Heart left ventricle (tissue), 13 donors: Measurements from ENCODE around the gene SEC22A.

Experiments used
- POLR2A ChIP-seq, 2 donors: fragments of 450-650 bp; IDR thresholded peaks; one replicate each; pipeline ENCODE4 v1.6.1; 2017; ENCODE audit warnings: antibody characterized with exemption in 2 of 2, mild to moderate bottlenecking in 2 of 2, moderate library complexity in 2 of 2
- TF ChIP-seq, protein P1 (sequence below), 12 donors: fragments of 200-600 bp; sonication (generic) in 4 of 12; IDR thresholded peaks; one replicate each; pipeline versions ENCODE4 v1.5.0 to v1.8.0; 2018 to 2022; ENCODE audit warnings: antibody characterized with exemption in 12 of 12, mild to moderate bottlenecking in 5 of 12
- donor health status: ischemic (EF 13 %, LVEDD 7.1; RV severe dilation, severe dysfunction).
- donor health status: DM: no; HTN: yes; CAD: no.
- donor health status: DM: no; HTN: no; CAD: no.
- donor health status: ischemic (EF 25% LVEDD 6.9; RV normal size, moderate dysfunction).
- donor health status: ischemic (EF 25% LVEDD 5.7; RV mildly dilated, moderate dysfunction).
- donor health status: ischemic (EF 35%, LVEDD 5.7; RV mildly dilated, moderate dysfunction).
- donor health status: nonischemic (EF 11% LVEDD 7.7; RV severe dilation, severe dysfunction).
- donor health status: DM: yes; HTN: yes; CAD: no.
- donor health status: PGD.
- donor health status: ischemic (EF 29% LVEDD 5.4; RV normal size, mild dysfunction).
- donor health status: nonischemic (EF 23%, LVEDD 6.1; RV moderate dilation, normal function).

DNA sequence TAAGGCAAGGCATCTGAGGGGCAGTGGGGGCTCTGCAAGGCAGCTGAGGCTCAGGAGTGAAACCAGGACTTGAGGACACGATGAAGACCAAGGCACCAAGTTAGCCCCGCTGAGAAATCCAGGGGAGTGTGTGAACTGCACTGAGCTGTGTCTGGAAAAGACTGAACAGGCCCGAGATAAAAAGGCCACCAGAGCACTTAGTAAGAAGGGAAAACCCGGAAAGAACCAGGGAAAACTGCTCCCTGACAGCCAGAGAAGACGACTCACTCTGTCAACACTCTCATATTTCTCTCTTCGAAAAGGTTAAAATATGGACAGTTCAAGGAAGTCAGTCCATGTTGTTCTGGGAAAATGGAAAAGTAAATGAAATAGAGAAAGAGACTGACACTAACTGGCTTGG, 109.0 kb downstream of the SEC22A start:
- TF ChIP-seq, protein P1, sequence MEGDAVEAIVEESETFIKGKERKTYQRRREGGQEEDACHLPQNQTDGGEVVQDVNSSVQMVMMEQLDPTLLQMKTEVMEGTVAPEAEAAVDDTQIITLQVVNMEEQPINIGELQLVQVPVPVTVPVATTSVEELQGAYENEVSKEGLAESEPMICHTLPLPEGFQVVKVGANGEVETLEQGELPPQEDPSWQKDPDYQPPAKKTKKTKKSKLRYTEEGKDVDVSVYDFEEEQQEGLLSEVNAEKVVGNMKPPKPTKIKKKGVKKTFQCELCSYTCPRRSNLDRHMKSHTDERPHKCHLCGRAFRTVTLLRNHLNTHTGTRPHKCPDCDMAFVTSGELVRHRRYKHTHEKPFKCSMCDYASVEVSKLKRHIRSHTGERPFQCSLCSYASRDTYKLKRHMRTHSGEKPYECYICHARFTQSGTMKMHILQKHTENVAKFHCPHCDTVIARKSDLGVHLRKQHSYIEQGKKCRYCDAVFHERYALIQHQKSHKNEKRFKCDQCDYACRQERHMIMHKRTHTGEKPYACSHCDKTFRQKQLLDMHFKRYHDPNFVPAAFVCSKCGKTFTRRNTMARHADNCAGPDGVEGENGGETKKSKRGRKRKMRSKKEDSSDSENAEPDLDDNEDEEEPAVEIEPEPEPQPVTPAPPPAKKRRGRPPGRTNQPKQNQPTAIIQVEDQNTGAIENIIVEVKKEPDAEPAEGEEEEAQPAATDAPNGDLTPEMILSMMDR (IDR thresholded peaks at IDR 0.05), result no peak
- no peak for TF ChIP-seq POLR2A (IDR thresholded peaks at IDR 0.05)
